Activated CD8-positive, alpha-beta memory T cell treated with anti-CD3 and anti-CD28 coated beads, Interleukin-2, amount 50 U/mL, for 48 hours (primary cell): Measurements from ENCODE around the gene ASAP3.

ENCODE experiments used
- DNase-seq: peaks from one replicate; pipeline ENCODE4 v3.0.0-alpha.2; 2020

Gene ASAP3

DNA sequence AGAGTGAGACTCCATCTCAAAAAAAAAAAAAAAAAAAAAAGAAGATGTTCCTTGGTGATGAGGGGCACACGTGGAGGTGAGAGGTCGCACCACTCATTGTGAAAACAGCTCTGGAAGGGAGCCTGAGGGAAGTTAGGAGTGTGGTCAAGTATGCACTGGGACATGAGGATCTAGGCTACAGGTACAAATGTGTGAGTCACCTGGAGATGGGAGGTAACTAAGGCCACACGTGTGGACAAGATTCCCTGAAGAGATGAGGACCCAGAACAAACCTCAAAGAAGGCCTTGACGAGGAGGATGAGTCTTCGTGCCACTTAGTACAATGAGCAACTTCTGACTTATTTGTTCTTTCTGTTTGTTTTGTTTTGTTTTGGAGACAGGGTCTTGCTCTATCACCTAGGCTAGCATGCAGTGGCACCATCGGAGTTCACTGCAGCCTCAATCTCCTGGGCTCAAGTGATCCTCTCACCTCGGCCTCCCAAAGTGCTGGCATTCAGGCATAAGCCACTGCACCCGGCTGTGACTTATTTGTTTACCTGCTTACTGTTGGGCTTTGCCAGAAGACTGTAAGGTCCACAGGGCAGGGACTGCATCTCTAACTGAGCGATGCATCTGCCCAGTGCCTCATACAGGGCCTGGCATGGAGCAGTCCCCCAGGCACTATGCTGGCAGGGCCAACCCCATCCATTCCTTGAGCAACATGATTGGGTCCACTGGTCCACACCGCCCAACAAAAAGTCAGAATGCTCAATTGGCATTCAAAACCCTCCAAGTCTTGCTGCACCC lies 6.4 kb downstream of the ASAP3 start:
- no peak for DNase-seq

DNA sequence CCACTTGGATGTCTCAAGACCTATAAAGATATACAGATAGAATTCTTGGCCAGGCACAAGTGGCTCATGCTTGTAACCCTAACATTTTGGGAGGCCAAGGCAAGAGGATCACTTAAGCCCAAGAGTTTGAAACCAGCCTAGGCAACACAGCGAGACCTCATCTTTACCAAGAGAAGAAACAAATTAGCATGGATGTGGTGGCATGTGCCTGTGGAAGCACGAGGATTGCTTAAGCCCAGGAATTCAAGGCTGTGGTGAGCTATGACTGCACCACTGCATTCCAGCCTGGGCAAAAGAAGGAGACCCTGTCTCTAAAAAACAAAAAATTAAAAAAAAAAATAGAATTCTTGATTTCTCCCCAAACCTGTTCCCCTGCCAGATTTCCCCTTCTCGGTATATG lies 8.3 kb downstream of the ASAP3 start:
- DNase-seq = no peak

DNA sequence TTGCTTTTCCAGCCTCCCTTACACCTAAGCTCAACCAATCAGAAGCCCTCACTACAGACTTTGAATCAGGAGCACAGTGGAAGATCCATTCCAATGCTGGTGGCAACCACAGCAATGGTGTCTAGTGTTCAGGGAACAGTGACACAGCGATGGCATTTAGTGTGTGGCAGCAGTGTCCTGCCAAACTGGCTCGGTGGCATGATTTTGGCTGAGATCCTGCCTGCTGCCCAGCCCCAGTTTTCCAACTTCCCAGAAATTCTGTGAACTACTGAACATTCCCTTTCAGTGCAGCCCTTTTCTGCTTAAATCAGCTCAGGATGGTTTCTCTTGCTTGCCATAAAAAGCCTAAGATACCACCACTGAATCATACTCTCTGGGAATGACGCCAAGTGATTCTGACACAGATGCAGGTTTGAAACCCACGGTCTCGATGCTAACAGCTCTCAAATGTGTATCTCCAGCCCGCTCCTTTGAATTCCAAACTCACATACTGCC lies 8.8 kb downstream of the ASAP3 start:
- no peak for DNase-seq

DNA sequence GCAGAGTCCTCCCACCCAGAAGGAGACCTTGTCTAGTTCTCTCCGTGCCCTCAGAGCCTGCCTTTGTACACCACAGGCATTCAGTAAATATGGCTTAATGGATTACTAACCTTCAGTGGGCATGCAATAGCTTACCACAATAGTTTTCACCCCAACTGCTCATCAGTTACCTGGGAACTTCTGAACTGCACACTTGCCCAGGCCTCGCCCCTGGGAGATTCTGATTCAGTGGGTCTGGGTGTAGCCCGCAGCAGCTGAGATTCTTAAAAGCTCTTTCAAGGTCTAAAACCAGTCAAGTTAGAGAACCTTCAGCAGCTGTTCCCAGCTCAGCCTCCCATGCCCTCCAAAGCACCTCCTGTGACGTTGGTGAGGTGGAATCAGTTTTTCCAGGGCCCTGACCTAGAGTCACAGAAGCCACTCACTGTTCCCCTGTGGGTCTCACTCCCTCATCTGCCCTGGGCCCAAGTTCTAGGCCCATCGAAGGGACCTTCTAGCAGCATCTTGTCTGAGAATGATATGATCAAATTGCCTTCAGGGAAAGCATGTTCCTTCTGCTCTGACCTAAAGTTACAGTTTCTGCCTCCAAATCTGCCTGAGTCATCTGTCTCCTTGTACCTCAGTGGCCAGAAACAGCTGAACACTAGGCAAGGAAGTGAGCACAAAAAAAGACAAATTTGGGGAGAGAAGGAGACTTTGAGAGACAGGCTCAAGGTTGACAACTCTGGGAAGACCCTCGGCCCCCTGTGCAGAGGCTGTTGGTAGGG lies 10.8 kb downstream of the ASAP3 start:
- DNase-seq = no peak

DNA sequence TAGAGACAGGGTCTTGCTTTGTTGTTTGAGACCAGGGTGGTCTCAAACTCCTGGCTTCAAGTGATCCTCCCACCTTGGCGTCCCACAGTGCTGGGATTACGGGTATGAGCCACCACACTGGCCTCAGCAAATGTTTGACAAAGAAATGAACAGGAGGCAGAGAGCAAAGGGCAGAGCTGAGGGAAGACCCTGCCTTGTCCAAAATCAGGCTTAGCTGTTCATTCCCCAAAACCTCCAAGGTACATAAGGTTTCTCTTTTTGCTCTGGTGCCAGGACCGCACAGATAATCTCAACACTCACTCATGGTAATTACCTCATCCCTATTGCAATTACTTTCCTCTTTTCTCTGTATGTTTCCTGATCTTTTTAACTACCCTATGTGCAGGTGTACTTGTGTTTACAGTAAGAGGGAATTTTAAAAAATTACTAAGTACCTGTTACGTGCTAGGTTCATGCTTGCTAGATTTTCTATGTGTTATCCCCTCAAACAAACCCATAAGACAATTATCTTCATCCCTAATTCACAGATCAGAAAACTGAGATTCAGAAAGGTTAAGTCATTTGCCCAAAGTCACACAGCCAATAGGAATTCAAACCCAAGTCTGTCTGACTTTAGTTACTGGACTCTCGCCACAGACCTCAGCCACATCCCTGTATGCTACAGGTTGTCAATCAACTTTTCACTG lies 11.5 kb downstream of the ASAP3 start:
- DNase-seq = no peak

DNA sequence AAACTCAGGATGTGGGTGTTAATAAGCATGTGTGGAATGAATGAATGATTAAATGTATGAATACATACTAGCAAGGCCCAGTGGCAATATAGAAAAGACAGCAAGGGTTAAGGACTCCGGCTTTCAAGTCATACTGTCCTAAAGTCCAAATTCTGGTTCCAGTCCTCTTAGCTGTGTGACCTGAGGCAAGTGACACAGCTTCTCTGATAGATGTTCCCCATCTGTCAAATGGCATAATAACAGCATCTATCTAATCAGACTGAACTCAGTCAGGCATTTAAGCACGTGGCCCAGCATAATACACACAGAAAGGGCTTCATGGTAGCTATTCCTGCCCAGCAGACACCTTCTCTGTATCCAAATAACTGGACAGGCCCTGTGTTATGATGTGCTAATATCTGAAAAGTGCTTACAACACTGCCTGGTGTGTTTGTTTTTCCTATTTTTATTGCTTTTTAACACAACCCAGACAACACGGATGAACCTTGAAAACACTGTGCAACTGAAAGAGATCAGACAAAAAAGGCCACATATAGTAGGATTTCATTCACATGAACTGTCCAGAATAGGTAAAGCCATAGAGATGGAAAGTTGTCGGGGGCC lies 12.4 kb downstream of the ASAP3 start:
- DNase-seq = no peak

DNA sequence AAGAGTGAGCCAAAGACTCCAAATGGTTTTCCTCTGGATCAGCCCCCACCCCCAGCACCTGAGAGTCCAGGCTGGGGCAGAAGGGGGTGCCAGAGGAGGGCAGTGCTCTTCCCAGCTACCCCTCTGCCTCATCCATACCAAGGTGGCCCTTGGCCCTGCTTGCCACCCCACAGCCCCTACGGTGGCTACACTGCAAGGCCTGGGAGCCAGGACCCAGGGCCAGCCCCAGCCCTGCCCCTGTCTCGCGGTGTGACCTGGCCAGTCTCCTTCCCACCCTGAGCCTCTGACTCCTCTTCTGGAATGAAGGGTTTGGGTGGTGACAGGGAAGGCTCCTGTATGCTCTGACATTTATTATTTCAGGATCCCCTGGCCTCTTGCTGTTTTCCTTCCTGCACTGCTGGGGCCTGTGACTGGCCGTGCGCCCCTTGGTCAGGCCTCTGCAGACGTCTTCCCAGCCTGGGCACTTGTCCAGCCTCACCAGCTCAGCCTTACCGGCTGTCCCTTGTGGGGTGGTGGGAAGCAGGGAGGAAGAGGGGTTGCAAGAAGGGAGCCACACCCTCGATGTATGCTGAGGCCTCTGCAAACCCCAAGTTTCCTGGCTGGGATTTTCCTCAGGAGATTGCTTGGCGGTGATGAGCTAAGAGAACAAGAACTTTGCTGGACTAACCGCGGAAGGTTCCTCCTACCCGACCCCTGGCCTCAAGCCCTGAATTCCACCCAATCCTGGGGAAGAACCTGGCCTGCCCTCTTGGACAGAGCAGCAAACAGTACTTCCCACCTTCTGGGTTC lies 13.5 kb downstream of the ASAP3 start:
- no peak for DNase-seq

DNA sequence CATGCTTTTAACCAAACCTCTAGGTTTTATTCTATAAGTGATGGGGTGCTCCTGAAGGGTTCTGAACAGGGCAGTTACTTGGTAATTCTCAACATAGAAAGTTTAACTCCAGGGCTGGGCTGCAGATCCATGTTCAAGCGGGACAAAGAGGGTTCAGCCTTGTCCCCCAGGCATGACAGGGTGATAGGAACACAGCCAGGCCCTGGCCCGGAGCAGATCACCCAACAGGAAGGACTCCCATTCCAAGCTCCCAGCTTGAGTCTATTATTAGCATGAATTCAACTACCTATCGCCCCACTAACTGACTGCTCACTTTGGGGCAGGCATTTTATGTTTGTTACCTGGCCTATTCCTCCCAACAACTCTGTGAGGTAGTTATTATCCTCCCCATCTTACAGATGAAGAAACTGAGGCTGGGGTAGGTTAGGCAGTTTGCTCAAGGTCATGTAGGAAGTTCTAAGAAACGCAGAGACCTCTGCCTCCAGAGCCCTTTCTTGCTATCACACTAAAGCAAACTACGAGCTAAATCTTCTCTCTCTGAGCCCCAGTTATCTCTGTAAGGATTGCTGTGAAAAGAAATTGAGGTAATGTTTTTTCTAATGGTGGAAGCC lies 14.5 kb downstream of the ASAP3 start:
- DNase-seq = no peak

DNA sequence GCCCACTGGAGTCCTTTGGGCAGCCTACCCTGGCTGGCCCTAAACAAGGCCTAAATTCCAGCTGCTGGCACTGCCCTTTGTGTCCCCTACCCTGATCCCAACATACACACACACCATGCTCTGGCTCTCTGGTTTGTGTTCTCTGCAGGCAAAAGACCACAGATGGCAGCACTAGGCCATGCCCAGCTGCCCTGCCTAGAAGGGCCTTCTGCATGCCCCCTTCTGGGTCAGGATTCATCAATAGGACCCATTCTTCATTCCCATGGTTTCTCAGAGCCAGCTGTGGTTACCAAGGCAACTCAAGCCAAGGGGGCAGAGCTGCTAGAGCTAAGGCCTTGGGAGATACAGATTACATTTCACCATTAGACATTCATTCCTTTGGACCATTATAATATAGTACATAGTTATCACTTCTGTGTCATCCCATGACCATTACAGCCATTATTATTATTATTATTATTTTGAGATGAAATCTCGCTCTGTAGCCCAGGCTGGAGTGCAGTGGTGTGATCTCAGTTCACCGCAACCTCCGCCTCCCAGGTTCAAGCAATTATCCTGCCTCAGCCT lies 17.5 kb downstream of the ASAP3 start:
- no peak for DNase-seq

DNA sequence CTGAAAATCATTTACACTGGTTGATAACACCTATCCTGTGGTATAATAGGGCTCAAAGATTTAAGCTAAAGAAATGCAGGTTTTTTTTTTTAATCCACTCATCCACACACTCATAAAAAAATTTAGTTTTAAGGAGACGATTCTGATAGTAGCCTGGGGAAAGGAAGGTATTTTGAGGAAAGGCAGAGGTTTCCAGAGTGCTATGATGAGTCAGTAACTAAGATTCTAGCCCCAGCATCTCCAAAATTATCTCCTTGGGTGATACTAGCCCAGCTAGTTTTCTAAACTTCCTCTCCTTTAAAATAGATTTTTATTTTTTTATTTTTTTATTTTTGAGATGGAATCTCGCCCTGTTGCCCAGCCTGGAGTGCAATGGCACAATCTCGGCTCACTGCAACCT lies 20.7 kb downstream of the ASAP3 start:
- DNase-seq = no peak

DNA sequence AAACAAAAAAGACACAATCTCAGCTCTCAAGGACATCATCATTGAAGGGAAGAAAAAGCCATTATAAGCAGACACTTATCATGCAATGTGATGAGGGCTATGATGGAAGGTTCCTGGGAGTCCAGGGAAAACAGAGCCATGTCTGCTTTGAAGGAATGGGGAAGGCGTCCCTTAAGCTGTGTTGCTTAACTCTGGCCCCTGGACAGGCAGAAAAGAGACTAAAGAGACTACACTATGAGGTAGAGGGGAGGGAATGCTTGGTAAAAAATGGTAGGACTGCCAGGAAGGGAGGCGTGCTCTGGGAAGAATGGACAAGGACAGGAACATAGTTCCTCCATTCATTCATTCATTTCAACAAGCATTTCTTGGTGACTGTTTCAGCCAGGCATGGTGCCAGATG lies 21.2 kb downstream of the ASAP3 start:
- no peak for DNase-seq

DNA sequence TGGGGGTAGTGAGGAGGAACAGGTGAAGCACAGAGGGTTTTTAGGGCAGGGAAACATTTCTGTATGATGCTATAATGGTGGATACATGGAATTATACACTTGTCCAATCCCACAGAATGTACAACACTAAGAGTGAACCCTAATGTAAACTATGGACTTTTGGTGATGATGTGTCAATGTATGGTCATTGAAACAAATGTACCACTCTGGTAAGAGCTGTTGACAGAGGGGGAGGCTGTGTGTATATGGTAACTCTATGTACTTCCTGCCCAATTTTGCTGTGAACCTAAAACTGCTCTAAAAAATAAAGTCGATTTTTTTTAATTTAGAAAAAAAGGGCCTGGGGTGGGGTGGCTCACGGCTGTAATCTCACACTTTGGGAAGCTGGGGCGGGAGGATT lies 22.9 kb downstream of the ASAP3 start:
- no peak for DNase-seq

DNA sequence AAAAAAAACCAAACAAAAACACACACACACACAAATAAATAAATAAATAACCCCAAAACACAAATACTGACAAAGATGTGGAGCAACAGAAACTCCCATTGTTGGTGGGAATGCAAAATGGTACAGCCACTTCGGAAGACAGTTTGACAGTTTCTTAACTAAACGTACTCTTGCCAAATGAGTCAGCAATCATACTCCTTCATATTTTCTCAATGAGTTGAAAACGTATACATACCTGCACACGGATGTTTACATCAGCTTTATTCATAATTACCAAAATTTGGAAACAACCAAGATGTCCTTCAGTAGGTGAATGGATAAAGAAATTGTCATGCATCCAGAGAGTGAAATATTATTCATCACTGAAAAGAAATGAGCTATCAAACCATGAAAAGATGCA lies 23.5 kb downstream of the ASAP3 start:
- DNase-seq = no peak

DNA sequence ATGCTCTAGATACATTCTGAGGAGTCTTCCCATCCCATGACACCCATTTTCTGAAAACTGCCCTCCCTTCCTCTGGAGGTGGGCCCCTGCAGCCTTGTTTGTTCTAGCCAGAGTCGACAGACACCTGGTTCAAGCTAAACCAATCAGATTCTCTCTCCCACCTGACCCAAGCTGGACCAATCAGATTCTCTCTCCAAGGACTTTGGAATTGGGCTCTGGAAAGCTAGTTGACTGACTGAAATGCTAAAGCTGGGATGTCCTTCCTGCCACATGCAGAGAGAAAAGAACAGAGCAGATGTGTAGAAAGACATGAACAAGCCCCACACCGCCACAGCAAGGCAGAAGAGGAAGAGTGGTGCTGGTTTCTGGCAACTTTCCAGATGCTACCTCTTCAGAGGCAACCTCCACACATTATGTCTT lies 24.6 kb downstream of the ASAP3 start:
- DNase-seq = no peak

DNA sequence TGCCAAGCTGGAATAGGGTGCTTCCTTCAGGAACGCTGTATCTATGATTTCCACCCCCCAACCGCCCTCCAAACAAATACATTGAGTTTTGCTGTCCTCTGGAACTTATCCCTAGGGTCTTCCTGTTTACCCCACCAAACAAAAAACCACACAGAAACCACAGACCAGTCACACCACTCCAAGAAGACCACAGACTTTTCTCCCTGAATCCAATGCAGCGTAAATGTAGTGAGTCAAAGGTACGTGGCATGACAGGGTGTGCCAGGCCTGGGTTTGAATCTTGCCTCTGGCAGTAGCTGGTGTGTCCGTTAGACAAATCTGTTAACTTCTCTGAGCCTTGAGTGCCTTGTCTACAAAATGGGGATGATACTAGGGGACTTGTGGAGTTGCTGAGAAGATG lies 27.8 kb downstream of the ASAP3 start:
- no peak for DNase-seq

DNA sequence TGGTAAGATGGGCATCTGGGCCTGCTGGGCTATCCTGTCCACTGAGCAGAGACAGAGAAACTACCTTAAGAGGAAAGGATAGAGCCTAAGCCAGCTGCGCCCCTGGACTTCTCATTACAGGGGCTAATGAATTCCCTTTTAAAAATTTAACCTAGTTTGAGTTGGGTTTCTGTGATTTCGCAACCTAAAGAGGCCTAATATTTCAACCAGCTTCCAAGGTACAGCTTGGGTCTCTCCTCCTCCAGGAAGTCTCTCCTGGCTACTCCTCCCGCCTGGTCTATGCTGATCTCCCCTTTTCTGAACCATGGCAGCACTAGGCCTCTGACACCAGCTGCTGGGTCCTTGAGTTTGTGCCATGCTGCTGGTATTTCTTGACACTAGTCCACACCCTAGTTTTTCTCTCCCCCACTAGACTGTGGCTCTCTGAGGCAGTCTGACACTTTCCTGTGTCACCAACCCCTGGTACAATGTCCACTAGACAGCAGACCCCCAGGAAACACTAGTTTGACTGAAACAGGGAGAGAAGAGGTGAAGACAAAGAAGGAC lies 30.5 kb downstream of the ASAP3 start:
- DNase-seq = no peak

DNA sequence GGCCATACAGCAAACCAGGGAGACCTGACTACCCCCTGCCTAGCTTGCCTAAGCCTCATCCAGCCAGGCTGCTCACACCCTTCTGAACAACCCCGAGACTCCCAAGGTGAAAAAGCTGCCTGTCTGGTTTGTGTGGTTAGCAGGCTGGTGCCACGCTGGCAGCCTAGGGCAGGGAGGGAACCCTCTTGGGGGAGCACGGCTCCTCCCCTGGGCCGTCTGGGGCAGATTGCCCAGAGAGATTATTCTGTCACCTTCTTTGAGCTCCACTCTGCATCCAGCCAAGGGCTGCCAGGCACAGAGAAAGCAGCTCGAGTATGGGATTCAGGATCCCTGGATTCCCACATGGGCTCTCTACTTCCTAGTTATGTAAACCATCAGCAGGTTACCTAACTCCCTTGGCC lies 32.0 kb downstream of the ASAP3 start:
- DNase-seq = no peak

DNA sequence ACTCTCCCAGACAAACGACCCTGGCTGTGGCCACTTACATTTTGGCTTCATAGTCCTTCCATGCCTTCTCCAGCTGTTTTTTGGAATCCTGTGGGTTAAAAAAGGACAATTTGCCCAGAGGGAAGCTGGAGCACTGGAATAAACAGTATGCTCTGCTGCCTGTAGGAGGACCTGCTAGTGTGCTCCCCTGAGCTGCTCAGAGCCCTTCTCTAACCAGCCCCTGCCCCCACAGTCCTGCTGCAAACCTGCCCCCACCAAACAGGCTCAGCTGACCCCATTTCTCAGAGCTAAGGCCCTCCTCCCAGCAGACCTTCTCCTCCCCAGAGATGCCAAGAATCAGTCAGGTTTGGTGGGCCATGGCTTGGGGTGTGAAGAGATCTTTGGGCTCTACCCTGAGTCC lies 32.5 kb downstream of the ASAP3 start:
- no peak for DNase-seq

DNA sequence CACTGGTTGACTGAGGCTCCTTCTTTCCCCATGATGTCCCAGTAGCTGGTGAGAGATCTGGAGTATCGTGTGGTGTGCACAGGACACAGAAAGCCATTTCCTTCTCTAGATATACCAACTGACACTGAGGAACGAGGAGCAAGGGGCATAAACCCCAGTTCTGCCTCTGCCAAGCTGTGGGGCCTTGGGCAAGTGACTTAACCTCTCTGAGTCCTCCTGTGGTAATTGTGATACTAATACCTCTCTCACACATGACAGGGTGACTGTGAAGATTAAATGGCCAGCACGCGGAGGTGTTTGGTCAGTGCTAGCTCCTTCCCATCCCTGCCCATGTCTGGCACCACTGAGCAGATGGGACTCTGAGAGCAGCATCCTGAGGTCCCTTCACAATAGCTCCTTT lies 33.1 kb downstream of the ASAP3 start:
- no peak for DNase-seq

DNA sequence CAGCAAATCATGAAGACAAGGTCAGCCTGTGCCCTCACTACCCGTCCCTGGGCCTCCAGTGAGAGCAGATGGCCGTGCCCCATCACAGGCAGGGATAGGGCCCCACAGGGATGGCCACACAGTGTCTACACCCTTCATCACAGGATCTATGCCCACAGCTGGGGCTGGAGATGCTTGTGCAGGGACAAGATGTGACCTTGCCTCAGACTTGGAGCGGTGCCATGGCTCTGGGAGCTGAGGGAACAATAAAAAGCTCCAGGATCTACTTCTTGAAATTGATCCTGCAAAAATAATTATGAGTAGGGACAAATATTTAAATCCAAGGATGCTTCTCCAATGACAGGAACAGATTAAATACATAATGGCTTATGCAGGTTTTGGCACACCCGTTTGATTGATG lies 34.0 kb downstream of the ASAP3 start:
- DNase-seq = no peak

DNA sequence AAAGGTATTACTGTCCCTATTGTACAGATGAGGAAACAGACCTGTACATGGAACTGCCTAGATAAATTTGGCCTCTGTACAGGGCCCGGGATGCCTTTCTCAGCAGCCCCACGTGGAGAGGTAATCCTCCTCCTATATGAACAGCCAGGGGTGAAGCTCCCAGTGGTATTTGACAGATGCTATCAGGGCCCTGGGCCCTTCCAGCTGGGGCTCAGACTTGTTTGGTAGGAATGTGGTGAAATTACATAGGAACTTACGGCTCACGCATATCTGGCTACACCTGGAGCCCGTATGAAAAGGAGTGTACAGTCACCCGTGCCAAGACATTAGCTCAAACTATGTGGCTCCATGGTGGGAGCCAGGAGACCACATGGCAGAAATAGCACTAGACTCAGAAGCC lies 34.7 kb downstream of the ASAP3 start:
- DNase-seq = no peak
